Measurements from ENCODE around the gene MALT1.
"Not testable (repeated sequence)": the region's sequence is repeated elsewhere in the genome, so short reads cannot be mapped to it uniquely, and the experiment has no call there.

MALT1 gene

GRCh38 chr18:58745914-58746313 lies 74.6 kb downstream of the MALT1 start:
- no peak for DNase-seq

- no peak for DNase-seq
Measured at GRCh38 chr18:58748899-58749595, 77.8 kb downstream of the MALT1 start.

GRCh38 chr18:58753976-58754375 lies 82.7 kb downstream of the MALT1 start:
- no peak for DNase-seq

GRCh38 chr18:58754544-58755068 lies 83.3 kb downstream of the MALT1 start:
- DNase-seq = no peak

- DNase-seq = no peak
Measured at GRCh38 chr18:58755304-58756010, 84.2 kb downstream of the MALT1 start.

- DNase-seq = no peak
Measured at GRCh38 chr18:58756148-58756547, 84.9 kb downstream of the MALT1 start.

GRCh38 chr18:58756596-58757240 lies 85.5 kb downstream of the MALT1 start:
- no peak for DNase-seq

GRCh38 chr18:58757351-58757750 lies 86.1 kb downstream of the MALT1 start:
- DNase-seq = not testable (repeated sequence)

GRCh38 chr18:58758046-58758445 lies 86.8 kb downstream of the MALT1 start:
- no peak for DNase-seq

GRCh38 chr18:58758606-58759005 lies 87.3 kb downstream of the MALT1 start:
- DNase-seq = no peak

- no peak for DNase-seq
Measured at GRCh38 chr18:58761241-58761969, 90.1 kb downstream of the MALT1 start.

GRCh38 chr18:58761970-58762780 lies 90.9 kb downstream of the MALT1 start:
- DNase-seq = no peak

- no peak for DNase-seq
Measured at GRCh38 chr18:58762781-58763171, 91.5 kb downstream of the MALT1 start.

GRCh38 chr18:58766164-58766563 lies 94.9 kb downstream of the MALT1 start:
- no peak for DNase-seq

- DNase-seq = no peak
Measured at GRCh38 chr18:58766946-58767345, 95.7 kb downstream of the MALT1 start.

GRCh38 chr18:58768293-58768974 lies 97.2 kb downstream of the MALT1 start:
- DNase-seq = peak; percentile 38

- no peak for DNase-seq
Measured at GRCh38 chr18:58769321-58769720, 98.1 kb downstream of the MALT1 start.

- no peak for DNase-seq
Measured at GRCh38 chr18:58770601-58771000, 99.3 kb downstream of the MALT1 start.

GRCh38 chr18:58772161-58772560 lies 100.9 kb downstream of the MALT1 start:
- DNase-seq = no peak

- DNase-seq = peak; percentile 40
Measured at GRCh38 chr18:58776084-58776483, 104.8 kb downstream of the MALT1 start.

GRCh38 chr18:58776541-58776940 lies 105.3 kb downstream of the MALT1 start:
- not testable (repeated sequence) for DNase-seq

GRCh38 chr18:58777471-58777870 lies 106.2 kb downstream of the MALT1 start:
- DNase-seq = no peak

Measured in fibroblast of upper back skin (primary cell).